GM18508 (cell line): ENCODE measurements around the gene LFNG.

ENCODE experiments used
- ATAC-seq: cut with Tn5 transposase; IDR thresholded peaks from one replicate; pipeline ENCODE4 v1.9.1; 2021; ENCODE audit warnings: moderate number of reproducible peaks; ENCODE audit not compliant: insufficient read depth, unreplicated experiment

LFNG gene

DNA sequence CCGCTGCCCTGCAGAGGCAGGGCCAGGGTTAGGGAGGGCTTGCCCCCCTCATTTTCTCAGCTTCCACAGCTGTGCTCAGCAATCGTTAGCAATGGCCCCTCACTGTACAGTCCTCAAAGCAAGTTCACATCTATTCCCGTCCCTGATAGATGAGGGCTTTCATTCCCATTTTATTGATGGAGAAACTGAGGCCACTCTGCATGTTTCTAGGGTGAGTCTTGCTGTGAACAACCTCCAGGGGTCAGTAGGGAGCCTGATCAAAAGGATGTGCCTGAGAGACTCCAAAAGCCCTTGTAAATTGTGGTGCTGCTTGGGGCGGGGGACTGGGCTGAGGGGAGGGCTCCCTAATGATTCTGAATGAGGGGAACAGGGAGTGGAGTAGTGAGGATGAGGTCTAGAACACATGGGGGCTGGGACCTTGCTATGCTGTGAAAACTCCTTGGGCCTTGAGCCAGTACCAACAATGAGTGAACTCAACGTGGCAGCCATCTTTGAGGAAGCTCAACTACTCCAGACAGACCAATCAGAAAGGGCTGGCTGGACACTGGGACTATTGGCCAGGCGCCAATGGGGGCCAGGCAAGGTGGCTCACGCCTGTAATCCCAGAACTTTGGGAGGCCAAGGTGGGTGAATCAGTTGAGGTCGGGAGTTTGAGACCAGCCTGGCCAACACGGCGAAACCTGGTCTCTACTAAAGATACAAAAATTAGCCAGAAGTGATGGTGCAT lies 36.7 kb upstream of the LFNG start:
- ATAC-seq: no peak

DNA sequence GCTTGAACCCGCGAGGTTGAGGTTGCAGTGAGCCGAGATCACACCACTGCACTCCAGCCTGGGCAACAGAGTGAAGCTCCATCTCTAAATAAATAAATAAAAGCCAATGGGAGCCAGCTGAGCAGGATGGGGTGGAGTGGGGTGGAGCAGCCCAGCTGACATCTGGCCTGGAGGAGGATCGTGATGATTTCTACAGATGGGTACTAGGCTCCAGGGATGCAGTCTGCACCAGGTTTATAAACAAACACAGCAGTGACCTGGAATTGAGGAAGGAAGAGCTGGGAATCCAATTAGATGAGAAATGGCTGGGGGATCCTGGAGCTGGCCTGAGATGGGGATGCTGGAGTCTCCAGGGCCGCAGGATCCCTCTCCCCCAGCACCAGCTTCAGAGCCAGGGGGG lies 36.1 kb upstream of the LFNG start:
- no peak for ATAC-seq

DNA sequence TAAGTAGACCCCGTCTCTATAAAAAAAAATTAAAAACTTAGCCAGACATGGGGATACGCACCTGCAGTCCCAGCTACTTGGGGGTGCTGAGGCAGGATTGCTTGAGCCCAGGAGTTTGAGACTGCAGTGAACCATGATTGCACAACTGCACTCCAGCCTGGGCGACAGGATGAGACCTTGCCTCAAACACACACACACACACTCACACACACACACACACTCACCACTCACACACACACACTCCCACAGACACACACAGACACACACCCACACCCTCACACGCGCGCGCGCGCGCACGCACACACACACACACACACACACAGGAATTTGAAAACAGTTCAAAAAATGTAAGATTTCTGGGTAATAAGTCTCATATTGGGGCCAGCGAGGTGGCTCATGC lies 34.7 kb upstream of the LFNG start:
- no peak for ATAC-seq

DNA sequence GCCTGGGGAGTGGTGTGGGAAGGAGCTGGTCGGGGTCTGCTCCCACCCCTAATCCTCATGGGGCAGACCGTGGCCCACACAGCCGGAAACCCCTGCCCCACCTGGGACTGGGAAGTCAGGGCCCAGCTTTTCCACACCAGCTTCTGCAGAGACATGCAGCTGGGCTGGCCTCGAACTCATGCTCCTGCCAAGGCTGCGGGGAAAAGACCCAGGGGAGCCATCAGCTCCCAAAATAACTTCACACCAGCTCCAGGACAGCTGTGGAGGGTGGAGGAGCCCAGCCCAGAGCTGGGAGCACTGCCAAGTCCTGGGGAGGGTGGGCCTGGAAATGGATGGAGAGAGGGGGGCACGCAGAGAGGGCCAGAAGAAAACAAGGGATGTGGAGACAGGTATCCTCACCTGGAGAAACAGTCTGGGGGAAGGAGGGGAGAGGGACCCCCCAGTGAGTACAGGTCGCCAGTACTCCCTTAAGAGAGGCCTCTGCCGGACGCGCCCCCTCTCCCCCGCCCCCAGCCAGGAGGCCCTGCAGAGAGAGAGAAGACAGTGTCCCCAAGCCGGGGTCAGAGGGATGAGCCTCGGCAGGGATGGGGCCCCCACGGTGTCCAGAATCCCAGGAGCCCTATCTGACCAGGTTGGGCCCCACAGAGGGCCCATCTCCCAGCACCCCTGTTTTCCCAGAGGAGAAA lies 31.8 kb upstream of the LFNG start:
- no peak for ATAC-seq

DNA sequence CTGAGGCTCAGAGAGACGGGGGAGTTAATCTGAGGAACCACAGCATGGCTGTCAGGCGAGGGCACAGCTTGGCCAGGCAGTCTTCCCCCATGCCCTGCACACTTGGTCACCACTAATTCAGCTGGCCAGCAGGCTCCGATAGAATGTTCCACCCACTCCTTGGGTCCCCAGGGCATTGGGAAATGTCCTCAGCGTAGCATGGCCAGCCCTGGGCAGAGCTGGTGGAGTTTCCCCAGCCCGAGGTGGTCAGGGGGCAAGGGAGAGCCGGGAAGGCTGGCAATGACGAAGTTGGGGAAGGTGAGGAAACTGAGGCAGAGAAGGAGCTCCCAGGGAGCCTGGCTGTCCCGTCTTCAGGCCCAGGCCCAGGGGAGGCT lies 31.3 kb upstream of the LFNG start:
- ATAC-seq: no peak

DNA sequence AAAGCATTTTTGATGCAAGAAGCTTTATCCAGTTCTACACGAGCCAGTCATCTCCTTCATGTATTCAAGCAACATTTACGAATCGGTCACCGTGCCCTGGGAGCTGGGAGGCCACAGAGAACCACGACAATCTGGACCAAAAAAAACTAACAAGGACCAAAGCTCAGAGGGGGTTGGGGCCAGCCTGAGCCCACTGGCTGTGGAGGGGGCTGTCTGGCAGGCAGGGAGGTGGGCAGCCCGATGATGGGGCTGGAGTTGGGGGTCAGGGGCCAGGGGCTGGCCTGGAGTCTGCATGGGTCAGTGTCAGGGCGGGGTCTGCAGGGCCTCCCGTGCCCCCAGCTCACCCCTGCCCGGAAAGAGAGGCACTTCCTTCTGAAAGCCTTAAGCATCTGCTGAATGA lies 30.9 kb upstream of the LFNG start:
- ATAC-seq: no peak

DNA sequence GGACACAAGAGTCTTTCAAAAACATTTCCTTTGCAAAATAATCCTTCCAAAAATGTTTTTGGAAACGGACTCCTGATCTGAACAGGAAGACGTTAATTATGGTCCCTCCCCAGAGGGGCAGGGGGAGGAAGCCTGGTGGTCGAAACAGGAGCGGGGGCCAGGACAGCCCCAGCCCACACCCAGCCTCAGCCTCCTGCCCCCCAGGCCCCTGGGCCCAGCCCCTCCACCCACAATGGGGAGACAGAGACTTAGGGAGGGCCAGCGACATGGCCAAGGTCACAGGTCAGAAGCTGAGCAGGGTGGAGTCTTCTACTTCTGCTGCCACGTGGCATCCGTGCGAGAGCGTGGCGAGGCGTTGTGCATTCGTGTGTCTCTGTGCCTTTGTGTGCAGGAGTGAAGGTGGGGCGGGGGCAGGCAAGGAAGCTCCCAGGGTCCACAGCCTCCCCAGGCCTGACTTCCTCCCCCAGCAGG lies 29.4 kb upstream of the LFNG start:
- no peak for ATAC-seq

DNA sequence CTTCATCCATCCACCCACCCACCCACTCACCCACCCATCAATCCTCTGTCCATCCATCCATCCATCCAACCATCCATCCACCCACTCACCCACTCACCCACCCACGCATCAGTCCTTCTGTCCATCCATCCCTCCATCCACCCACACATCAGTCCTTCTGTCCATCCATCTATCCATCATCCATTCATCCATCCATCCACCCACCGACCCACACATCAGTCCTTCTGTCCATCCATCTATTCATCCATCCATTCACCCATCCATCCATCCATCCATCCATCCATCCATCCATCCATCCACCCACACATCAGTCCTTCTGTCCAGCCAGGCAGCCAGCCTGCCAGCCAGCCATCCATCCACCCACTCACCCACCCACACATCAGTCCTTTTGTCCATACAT lies 27.5 kb upstream of the LFNG start:
- ATAC-seq: no peak

DNA sequence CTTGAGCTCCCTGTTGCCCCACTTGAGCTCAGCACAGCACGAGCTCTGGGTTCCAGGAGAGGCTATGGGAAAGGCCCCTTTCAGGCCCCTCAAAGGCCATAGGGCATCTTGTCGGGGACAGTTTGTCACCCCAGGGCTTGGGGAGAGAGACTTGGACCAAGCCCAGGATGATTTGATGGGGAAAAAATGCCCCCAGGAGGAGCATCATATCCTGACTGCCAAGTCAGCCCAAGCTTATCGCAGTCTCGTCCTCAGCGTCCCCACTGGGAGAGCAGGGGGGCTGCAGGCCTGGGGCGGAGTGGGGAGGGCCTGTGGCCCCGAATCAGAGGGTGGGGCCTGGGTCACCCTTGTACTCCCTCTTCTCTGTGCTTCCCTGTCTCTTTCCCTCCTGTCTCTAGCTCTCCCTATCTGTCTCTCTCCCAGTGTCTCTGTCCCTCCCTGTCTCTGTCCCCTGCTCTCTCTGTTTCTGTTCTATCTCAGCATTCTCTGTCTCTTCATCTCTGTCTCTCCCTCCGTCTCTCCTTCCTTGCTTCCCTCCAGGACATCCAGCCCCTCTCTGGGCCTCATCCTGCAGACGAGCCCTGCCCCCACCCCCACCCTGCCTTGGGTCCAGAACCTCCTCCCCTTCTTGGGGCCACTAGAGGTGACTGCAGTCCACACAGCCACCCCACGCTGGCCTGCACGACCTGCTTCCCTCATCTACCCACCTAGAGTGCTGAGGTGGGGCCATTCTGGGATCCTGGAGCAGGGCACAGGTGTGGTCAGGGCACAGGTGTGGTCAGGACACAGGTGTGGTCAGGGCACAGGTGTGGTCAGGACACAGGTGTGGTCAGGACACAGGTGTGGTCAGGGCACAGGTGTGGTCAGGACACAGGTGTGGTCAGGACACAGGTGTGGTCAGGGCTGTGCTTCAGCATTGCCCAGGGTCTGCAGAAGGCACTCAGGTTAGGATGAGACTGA lies 26.1 kb upstream of the LFNG start:
- ATAC-seq: no peak

DNA sequence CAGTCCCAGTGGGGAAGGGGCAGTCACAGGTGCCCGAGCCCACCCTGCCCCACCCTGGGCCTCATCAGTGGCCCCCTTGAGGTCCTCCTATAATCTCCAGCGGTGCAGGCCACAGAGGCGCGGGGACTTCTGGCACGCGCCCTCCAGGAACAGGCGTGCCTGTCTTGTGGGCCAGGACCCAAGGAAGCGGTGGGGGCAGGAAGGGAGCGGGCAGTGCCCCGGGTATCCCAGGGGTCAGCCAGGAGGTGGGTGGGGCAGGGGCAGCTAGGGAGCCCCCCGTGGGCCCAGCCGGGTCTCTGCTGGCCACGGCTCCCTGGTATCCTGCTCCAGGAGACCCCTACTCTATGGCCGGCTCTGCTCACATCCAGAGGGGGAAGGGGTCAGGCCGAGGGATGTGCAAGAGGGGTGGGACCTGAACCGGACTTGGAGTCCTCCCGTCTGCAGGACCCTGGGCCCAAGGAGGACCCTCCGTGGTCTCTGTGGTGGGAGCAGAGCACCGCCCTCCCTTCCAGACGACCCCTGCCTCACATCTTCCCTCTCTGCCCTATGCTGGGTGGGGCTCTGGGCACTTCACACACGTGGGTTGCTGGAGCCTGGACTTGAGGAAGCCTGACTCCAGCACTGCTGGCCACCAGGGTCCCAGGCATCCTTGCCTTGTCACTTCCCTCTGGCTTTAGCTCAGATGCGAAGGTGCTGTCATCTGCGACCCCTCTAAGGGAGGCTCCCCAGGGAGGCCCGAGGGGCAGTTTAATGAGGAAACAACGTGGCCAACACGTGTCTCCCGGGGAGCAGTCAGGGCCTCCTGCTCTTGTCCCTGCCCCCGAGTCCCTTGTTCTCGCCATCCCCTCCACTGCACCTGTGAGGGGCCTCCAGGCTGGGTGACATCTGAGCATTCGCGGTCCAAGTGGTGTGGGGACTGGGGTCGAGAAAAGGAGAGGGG lies 25.1 kb upstream of the LFNG start:
- no peak for ATAC-seq

DNA sequence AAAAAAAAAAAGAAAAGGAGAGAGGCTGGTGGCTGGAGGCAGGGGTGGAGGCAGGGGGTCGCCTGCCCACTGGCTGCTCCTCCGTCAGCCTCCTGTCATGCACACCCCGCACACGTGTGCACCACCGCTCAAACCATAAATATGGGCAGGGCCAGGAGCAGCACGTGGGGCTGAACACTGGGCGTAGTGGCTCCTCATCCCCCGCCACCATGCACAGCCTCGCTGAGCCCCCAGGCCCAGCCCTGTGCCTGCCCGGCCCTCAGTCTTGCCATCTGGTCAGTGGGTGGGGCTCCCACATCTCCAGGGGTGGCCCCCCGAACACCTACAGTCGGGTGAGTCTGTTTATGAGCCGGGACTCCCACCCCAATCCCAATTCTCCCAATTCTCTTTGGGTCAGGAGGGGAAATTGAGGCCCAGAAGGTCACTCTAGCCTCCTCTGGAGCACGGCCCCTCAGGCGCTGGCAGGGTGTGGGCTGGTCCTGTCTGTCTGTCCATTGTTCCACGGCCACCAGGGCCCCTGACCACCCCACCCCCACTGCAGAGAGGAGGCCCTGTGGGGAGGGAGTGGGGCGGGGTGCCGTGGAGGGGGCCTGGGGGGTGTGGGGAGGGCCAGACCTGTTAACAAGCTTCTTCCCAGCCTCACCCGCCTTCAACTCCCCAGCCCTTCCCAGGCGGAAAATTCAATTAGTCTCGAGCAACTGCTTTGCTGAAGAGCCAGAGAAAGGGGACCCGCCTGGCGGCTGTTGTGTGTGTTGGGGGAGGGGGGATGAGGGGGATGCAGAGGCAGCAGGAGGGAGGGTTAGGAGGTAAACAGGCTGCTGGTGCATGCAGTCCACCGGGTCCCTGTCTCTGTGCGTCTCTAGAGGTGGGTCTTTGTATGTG lies 23.9 kb upstream of the LFNG start:
- ATAC-seq: no peak

DNA sequence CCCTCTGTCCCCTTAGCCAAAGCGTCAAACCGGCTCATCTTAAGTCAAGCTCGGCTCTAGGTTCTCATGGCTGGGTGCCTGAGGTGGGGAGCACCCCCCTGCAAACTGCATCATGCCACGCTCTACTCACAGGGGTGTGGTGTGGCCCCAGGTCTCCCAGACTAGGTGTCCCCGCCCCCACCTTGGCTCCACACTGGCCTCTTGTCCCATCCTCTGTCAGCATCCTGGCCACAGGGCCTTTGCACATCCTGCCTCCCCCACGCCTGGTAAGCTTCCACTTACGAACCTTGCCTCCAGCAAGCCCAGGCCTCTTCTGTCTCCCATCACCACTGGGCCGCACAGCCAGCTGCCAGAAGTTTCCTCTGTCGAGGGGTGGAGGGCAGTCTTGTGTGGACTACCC lies 23.2 kb upstream of the LFNG start:
- ATAC-seq: no peak

DNA sequence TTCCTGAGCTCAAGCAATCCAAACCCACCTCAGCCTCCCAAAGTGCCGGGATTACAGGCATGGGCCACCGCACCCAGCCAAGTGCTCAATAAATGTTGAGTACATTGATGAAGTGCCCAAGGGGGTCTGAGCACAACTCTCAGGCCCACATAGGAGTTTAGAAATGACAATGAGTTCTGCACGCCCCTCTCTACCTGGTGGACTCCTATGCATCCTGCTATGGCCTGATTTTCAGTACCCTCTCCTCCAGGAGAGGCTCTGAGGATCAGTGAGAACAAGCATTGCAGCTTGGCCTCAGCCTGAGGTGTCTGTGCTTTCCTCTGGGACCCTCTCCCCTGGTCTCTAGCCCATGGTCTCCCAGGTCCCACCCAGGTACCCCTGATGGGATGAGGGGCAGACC lies 22.5 kb upstream of the LFNG start:
- no peak for ATAC-seq

DNA sequence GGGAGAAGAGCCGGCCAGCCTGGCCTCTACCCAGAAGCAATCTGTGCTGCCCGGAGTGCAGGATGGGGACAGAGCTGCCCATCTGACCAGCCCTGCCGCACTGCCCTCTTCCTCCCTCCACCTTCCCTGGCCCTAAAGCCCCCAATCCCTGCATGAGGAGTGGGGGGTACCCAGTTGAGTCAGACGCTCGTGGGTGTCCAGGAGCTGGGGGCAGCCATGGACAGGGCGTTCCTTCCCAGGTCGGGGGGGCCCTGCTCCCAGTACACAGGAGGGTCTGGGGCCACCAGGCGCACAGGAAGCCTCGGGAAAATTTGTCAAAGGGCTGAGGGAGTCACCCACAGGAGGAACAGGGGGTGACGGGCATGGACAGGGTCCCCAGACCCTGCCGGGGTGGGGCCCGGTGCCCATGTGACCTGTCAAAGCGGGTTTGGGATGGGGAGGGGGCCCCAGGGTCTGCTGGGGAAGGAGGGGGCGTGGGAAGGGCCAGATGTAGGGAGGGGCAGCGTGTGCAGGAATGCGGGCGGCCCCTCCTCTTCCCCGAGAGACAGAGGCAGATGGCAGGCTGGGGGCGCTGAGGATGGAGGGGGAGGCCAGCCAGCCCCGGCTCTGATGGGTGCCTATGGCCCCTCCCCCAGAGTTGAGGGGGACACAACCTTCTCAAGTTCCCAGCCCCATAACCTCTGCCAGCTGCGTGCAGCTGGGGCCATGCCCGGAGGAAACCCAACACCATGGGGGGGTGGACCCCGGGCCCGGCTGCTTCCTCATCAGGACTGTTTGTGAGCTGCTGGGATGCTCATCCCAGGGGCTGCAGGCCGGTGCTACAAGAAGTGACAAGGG lies 21.9 kb upstream of the LFNG start:
- ATAC-seq: no peak

DNA sequence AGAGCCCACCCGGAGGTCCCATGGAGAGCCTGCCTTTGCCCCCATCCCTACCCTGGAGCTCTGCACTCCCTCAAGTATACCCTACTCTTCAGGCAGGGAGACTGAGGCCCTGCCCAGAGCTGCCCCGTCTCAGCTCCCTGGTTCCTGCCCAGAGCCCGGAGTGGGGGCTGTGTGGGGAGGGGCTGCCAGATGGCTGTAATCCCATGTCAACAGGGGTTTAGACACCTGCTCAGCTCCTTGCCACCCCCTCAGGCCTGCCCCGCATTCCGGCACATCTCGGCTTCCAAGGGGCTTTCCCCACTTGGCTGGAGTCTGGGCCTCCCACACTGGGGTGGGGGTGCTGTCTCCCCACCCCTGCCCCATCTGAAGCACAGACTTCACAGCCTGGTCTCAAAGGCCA lies 20.9 kb upstream of the LFNG start:
- no peak for ATAC-seq

DNA sequence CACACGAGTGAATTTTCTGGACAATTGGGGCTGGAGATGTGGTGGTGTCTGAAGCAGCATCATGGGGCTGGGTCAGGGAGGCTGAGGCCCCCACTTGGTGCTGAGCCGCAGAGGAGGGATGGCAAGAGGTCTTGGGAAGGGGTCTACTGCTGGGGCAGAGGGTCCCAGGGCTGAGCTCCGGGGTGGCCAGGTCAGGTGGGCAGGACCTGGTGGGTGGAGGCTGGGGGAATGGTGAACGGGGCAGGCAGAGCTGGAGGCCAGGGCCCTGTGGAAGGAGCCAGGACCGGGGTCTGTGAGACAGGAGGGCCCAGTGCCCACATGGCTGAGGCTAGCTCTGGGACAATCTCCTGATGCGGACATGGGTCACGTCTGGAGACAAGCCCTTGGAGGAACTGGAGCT lies 20.4 kb upstream of the LFNG start:
- ATAC-seq: no peak

DNA sequence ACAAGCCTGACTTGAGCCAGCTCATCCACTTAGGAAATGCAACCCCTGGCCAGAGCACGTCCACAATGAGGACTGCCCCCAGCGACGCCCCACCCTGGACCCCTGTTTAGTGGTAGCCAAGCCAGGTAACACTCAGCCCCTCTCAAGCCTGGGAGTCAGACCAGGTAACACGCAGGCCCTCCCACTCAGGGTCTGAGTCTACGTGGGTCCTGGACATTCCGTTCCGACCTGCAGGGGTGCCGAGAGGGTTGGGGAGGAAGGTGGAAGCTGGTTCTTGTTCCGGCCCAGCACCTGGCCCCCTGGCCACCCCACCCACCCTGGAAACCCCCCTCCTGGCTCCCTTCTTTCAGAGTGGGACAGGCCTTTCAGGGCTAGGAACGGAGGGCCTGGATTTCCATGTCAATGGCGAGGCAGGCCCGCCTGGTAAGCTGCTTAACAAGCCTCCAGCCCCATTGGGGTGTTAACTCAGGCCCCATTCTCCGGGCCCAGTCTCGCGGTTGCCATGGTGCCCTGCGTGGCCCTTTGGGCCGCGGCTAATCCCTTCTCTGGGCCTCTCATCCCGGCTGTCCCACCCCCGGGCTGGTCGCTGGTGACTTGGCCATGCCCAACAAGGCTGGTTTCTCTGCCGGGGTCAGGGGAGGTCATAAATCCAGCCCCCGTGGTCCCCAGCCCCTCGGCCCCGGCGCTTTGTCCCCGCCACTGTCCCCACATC lies 19.7 kb upstream of the LFNG start:
- no peak for ATAC-seq

DNA sequence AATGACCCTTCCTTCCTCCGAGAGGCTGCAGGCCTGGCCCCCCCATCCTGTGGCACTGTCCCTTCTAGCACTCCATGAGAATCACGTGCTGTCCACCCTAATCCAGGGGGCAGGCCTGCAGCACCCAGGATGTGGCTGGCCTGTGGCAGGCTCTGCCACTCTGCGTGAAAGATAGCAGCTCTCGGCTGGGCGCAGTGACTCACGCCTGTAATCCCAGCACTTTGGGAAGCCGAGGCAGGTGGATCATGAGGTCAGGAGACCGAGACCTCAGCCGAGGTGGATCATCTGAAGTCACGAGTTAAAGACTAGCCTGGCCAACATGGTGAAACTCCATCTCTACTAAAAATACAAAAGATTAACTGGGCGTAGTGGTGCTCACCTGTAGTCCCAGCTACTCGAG lies 18.9 kb upstream of the LFNG start:
- no peak for ATAC-seq
